ENCODE measurements around the gene POU1F1. TPM values are rescaled to one million over a fixed set of nuclear protein-coding genes. Genes with fewer than 3 reads are reported as not detected.
A peak's percentile ranks its signal among the peaks of the same experiment; 100 is the strongest.
"Not testable (repeated sequence)": the region's sequence is repeated elsewhere in the genome, so short reads cannot be mapped to it uniquely, and the experiment has no call there.

POU1F1 gene
- total RNA-seq, 2 experiments from 2014 or later: not detected

DNA sequence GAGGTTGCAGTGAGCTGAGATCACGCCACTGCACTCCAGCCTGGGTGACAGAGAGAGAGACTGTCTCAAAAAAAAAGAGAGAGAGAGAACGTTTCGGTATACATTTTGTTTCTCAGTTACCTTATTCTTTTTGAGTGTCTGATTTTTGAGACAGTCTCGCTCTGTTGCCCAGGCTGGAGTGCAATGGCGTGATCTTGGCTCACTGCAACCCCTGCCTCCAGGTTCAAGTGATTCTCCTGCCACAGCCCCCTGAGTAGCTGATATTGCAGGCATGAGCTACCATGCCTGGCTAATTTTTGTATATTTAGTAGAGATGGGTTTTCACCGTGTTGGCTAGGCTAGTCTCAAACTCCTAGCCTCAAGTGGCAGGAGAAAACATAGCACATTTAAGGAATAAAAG lies 28.2 kb downstream of the POU1F1 start:
- intact Hi-C loops (cut with micrococcal nuclease); DNase-seq; H3K27me3 Mint-ChIP-seq; H3K27ac Mint-ChIP-seq; H3K9me3 Mint-ChIP-seq; CTCF ChIA-PET; POLR2A ChIA-PET; H3K4me3 Mint-ChIP-seq: not testable (repeated sequence)
- Mint-ChIP-seq H3K36me3 (peaks cover 14% of the 10 kb centered on the region), H3K4me1 (ENCODE audit: low read depth) (peaks cover 12% of the 10 kb centered on the region)

DNA sequence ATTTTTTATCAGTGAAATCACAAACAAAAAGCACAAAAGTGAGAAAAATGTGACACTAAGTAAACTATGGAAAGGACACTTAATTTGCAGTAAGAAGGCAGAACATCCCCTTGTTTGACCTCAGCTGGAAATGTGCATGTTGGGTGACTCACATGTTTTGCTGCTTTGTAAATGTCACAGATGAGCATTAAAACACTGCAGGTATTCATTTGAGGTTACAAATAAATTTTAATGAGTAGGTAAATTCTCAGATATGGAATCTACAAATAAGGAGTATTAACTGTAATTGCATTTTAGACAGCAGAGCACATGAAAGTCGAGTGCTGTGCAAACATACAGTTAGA lies 29.0 kb downstream of the POU1F1 start:
- no peak for DNase-seq
- POLR2A ChIA-PET: no interaction called here
- Mint-ChIP-seq H3K36me3 (peaks cover 13% of the 10 kb centered on the region), H3K27me3 (no peaks in the 10 kb centered on the region), H3K4me3 (no peak overlapping the region), H3K4me1 (ENCODE audit: low read depth) (peaks cover 13% of the 10 kb centered on the region), H3K27ac (no peak overlapping the region), H3K9me3 (no peaks in the 10 kb centered on the region)
- intact Hi-C loops (cut with micrococcal nuclease): no loop called here
- CTCF ChIA-PET: interaction anchor here (1.2 to 1.3 kb wide), 2 partner anchors 12 to 13 kb away, joined by 4 read pairs; no protein-coding TSS in a partner anchor

DNA sequence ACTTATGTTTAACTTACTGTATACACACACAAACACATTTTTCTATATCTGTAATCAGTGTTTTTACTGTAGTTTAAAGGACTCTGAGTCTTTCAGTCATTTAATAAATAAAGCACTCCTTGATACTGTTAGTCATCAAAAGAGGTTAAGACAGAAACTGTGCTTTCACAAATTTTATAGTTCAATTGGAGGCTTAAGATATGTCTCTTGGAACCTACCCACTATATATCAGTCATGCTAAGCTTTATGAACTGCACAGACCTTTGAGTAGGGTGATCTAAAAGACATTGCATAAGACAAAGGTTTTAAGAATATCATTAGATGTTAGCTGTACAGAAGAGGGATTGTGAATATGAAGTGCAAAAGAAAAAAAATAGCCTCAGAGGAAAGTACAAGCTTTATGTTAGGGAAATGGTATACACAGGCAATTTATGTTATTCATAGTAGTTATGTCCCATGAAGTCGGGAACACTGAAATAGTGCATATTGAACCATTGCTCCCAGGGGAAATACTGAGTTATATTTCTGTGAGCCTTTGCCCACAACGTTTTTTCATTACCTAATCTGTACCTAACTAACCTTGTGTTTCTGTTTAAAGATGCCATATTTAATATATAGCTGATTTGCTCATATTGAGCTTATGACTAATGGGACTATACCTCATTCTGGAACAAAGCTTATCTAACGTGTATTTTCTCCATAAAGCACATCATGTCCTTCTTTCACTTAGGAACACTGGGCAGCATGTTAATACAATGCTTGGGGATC lies 29.5 kb downstream of the POU1F1 start:
- H3K27me3 Mint-ChIP-seq: no peaks in the 10 kb centered on the region
- intact Hi-C loops (cut with micrococcal nuclease): no loop called here

DNA sequence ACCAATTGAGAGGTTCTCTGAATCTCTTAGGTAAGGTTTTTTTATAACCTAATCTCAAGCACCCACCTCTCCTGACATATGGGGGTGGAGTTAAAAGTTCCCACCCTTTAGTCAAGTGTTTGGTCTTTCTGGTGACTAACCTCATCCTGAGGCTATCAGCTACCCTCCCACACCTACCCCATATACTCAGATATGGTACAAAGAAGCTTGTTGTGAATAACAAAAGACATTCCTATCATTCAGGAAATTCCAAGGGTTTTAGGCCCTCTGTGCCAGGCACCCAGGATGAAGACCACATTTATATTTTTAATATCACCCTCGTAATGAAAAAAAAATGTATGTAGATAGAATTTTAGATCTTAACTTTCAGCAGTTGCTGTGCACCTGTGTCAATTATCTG lies 40.3 kb downstream of the POU1F1 start:
- H3K9me3 Mint-ChIP-seq: no peaks in the 10 kb centered on the region
- DNase-seq: no peak
- POLR2A ChIA-PET: no interaction called here
- H3K4me1 Mint-ChIP-seq (ENCODE audit: low read depth): peaks cover 29% of the 10 kb centered on the region
- no peak overlapping the region for H3K27ac Mint-ChIP-seq
- H3K36me3 Mint-ChIP-seq: peaks cover 12% of the 10 kb centered on the region
- CTCF ChIA-PET: interaction anchor here (1.2 kb wide), 1 partner anchor 25 kb away, joined by 4 read pairs; no protein-coding TSS in a partner anchor
- no peaks in the 10 kb centered on the region for H3K27me3 Mint-ChIP-seq
- H3K4me3 Mint-ChIP-seq: no peak overlapping the region
- intact Hi-C loops (cut with micrococcal nuclease): no loop called here

More for the DNA sequence above, 29.5 kb downstream of the POU1F1 start:
- ChIA-PET POLR2A (no interaction called here), CTCF (interaction anchor here (1.2 to 1.3 kb wide), 2 partner anchors 13 to 14 kb away, joined by 4 read pairs; no protein-coding TSS in a partner anchor)
- peak overlapping the region; percentile 29 for H3K27ac Mint-ChIP-seq
- H3K4me3 Mint-ChIP-seq: no peak overlapping the region
- H3K4me1 Mint-ChIP-seq (ENCODE audit: low read depth): peaks cover 16% of the 10 kb centered on the region
- DNase-seq: no peak
- peaks cover 15% of the 10 kb centered on the region for H3K36me3 Mint-ChIP-seq
- H3K9me3 Mint-ChIP-seq: no peaks in the 10 kb centered on the region

DNA sequence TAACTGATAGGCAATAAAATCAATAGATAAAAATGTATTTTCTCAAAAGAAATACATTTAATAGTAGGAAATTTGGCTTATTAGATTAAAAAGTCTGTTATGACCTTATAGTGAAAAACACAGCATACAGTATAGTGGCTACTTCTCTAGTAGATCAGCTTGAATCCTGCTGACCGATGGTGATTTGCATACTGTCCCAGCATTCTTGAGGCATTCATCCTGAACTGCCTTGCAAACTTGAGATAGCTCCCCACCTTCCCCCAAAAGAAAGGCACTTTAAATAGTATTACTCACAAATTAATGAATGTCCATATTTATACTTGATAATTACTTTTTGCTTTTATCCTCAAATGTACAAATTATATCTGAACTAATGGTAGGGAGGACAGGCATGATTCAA lies 42.6 kb downstream of the POU1F1 start:
- ChIA-PET POLR2A (no interaction called here), CTCF (interaction anchor here (1.4 kb wide), 1 partner anchor 26 kb away, joined by 4 read pairs; no protein-coding TSS in a partner anchor)
- intact Hi-C loops (cut with micrococcal nuclease): no loop called here
- no peak overlapping the region for H3K27ac Mint-ChIP-seq
- H3K4me1 Mint-ChIP-seq (ENCODE audit: low read depth): peaks cover 38% of the 10 kb centered on the region
- no peak for DNase-seq
- H3K9me3 Mint-ChIP-seq: no peaks in the 10 kb centered on the region
- H3K4me3 Mint-ChIP-seq: no peak overlapping the region
- H3K27me3 Mint-ChIP-seq: no peaks in the 10 kb centered on the region
- peaks cover 8% of the 10 kb centered on the region for H3K36me3 Mint-ChIP-seq

DNA sequence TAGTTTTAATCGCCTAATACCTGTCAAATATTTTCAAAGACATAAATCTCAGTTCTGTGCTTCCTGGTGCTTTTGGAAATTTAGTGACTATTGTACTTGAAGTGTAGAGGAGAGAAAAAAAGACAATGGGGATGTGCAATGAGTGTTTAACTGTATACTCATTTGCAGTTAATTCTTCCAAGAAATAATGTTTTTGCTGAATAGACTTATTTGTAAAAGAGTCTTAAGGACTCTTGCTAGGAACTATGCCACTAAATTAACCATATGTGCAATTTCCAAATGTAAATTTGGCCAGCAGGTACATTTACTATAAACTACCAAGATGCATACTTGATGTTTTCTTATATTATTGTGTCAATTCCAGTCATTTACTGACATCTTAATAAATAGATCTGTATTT lies 47.3 kb downstream of the POU1F1 start:
- H3K36me3 Mint-ChIP-seq: peaks cover 3% of the 10 kb centered on the region
- no peaks in the 10 kb centered on the region for H3K9me3 Mint-ChIP-seq
- ChIA-PET POLR2A (no interaction called here), CTCF (interaction anchor here (1.0 kb wide), 1 partner anchor 52 kb away, joined by 3 read pairs; no protein-coding TSS in a partner anchor)
- no peak for DNase-seq
- H3K27me3 Mint-ChIP-seq: peaks cover 2% of the 10 kb centered on the region
- H3K4me3 Mint-ChIP-seq: peak overlapping the region; percentile 11
- H3K27ac Mint-ChIP-seq: no peak overlapping the region
- intact Hi-C loops (cut with micrococcal nuclease): no loop called here
- H3K4me1 Mint-ChIP-seq (ENCODE audit: low read depth): peaks cover 40% of the 10 kb centered on the region

DNA sequence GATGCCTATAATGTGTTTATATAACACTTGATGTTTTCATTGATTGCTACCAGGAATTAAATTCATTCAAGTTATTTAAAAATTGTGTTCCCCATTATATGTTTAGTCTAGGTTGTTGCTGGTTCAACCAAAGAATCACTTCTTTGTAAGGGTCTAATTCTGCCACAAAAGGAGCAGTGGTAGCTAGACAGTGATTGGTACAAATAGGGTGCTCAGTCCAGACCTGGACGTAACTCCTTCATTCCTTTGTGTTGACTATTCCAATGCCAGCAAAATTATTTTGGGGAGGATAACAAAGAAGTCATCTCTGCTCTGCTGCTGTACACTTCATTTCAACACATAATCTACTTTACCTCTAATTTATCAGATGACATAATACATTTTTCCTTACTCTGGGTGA lies 48.1 kb downstream of the POU1F1 start:
- Mint-ChIP-seq H3K27ac (no peak overlapping the region), H3K9me3 (no peaks in the 10 kb centered on the region), H3K4me1 (ENCODE audit: low read depth) (peaks cover 40% of the 10 kb centered on the region), H3K36me3 (peaks cover 3% of the 10 kb centered on the region), H3K4me3 (peak overlapping the region; percentile 89), H3K27me3 (peaks cover 2% of the 10 kb centered on the region)
- POLR2A ChIA-PET: no interaction called here
- intact Hi-C loops (cut with micrococcal nuclease): no loop called here
- CTCF ChIA-PET: interaction anchor here (1.5 kb wide), 1 partner anchor 32 kb away, joined by 4 read pairs; no protein-coding TSS in a partner anchor
- no peak for DNase-seq

DNA sequence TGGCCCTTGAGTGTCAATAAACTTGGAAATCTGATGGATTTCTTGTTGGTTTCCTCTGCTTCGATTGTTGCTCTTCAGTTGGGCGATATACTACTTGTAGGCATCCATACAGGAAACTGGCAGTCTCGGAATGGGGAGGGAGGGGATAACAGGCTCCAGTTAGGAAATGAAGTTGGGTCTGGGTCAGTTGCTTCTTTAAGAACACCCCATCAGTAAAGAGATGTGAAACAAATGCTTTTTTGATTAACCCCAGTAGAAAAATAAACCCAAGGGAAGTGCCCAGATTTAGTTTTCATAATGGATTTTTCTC lies 48.6 kb downstream of the POU1F1 start:
- H3K36me3 Mint-ChIP-seq: peaks cover 5% of the 10 kb centered on the region
- intact Hi-C loops (cut with micrococcal nuclease): loop anchor here (1.0 to 2.0 kb wide), 2 partner anchors 106 to 831 kb away; partner anchors contain the start of genes CGGBP1 and ZNF654

DNA sequence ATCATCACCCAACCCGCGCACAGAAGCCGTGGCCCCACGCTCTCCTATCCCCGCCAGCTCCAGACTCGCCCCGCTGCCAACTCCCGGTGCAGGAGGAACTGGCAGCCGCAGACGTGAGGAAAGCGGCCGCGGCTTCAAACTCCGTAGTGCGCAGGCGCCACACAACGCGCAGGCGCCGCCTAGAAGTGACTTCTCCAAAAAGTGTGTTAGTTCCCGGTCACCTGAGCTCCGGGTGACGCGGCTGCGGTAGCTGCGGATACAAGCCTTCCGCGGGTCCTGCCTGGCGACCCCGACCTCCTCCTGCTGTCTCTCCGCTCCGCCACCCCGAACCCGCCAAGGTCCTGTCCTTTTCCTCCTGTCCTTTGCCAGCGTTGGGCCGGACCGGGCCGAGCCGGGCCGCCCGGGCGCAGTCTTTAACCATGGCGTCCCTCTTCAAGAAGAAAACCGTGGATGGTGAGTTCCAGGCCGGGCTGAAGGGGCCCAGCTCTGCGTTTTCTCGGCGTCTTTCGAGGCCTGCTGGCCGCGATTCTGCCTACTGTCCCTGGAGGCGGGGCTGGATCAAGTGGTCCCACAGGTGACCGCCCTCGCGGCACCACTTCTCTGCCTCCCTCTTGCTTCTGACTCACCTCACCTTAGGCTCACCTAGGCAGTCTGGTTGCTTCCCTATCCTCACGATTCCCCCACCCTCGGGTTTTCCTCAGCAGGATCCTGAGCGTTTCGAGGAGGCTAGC lies 49.1 kb downstream of the POU1F1 start, which contains the start of gene CHMP2B:
Gene CHMP2B (plus strand): TSS at position 206 of the 731 bp plus-strand sequence. CDS start 214 bp downstream, at position 420.
- CTCF ChIA-PET: interaction anchor here (1.5 kb wide), 1 partner anchor 33 kb away, joined by 4 read pairs; no protein-coding TSS in a partner anchor
- H3K27me3 Mint-ChIP-seq: peaks cover 3% of the 10 kb centered on the region
- peaks cover 5% of the 10 kb centered on the region for H3K36me3 Mint-ChIP-seq

More for the DNA sequence above, 48.6 kb downstream of the POU1F1 start:
- H3K27ac Mint-ChIP-seq: peak overlapping the region; percentile 89
- ChIA-PET POLR2A (no interaction called here), CTCF (interaction anchor here (1.5 kb wide), 1 partner anchor 33 kb away, joined by 4 read pairs; no protein-coding TSS in a partner anchor)
- peaks cover 3% of the 10 kb centered on the region for H3K27me3 Mint-ChIP-seq
- no peak for DNase-seq
- peak overlapping the region; percentile 89 for H3K4me3 Mint-ChIP-seq
- peaks cover 35% of the 10 kb centered on the region for H3K4me1 Mint-ChIP-seq (ENCODE audit: low read depth)
- peaks cover 3% of the 10 kb centered on the region for H3K9me3 Mint-ChIP-seq

DNA sequence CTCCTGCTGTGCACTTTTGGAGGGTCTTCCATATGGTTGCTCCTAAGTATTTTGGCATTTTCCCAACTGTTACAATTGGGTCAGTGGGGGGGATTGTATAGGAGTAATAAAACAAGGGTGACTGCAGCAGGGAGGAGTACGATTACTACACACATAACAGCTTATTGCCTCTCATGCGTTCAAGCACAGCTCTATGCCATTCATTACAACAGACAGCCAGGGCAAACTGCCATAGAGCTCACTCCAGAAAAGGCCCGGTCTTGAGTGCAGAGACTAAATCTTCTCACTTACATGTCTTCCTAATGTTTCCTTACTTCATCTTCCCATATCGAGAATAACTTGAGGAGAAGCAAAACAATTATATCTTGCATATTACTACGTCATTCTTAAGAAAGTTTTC lies 50.7 kb downstream of the POU1F1 start:
- Mint-ChIP-seq H3K4me3 (no peak overlapping the region), H3K27me3 (peaks cover 8% of the 10 kb centered on the region), H3K36me3 (peaks cover 2% of the 10 kb centered on the region), H3K9me3 (peaks cover 4% of the 10 kb centered on the region), H3K4me1 (ENCODE audit: low read depth) (peaks cover 23% of the 10 kb centered on the region), H3K27ac (no peak overlapping the region)
- POLR2A ChIA-PET: no interaction called here
- CTCF ChIA-PET: interaction anchor here (1.2 kb wide), 1 partner anchor 34 kb away, joined by 4 read pairs; no protein-coding TSS in a partner anchor
- intact Hi-C loops (cut with micrococcal nuclease): loop anchor here (2.0 kb wide), 1 partner anchor 833 kb away; the partner anchor contains the start of genes CGGBP1 and ZNF654
- no peak for DNase-seq

More for the DNA sequence above, 49.1 kb downstream of the POU1F1 start, which contains the start of gene CHMP2B:
- peak within 1 kb of the TSS; percentile 89 for H3K27ac Mint-ChIP-seq
- peaks cover 4% of the 10 kb centered on the region for H3K9me3 Mint-ChIP-seq
- peak within 1 kb of the TSS; percentile 89 for H3K4me3 Mint-ChIP-seq
- POLR2A ChIA-PET: interaction anchor here (0.9 to 1.2 kb wide), 2 partner anchors 16 to 922 kb away, joined by 3 read pairs; partner anchors contain the start of gene C3orf38
- peak; percentile 94 for DNase-seq
- peaks cover 33% of the 10 kb centered on the region for H3K4me1 Mint-ChIP-seq (ENCODE audit: low read depth)
- intact Hi-C loops (cut with micrococcal nuclease): loop anchor here (1.0 to 2.0 kb wide), 2 partner anchors 106 to 832 kb away; partner anchors contain the start of genes CGGBP1 and ZNF654

DNA sequence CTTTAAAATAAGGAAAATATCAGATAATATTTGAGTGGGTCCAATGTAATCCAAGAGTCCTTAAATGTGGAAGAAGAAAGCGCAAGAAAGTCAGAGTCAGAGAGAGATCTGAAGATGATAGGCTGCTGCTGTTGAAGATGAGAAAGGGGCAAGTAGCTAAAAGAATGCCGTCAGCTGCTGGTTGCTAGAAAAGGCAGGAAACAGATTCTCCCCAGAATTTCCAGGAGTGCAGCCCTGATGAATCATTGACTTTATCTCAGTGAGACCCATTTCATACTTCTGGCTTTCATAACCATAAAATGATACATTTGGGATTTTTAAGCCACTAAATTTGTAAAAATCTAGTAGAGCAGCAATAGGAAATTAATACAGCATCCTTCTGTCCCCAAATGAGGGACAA lies 56.8 kb downstream of the POU1F1 start:
- Mint-ChIP-seq H3K36me3 (peaks cover 2% of the 10 kb centered on the region), H3K9me3 (peaks cover 4% of the 10 kb centered on the region), H3K27ac (no peak overlapping the region), H3K27me3 (peaks cover 23% of the 10 kb centered on the region), H3K4me1 (ENCODE audit: low read depth) (no peaks in the 10 kb centered on the region), H3K4me3 (no peak overlapping the region)
- DNase-seq: no peak
- ChIA-PET CTCF (no interaction called here), POLR2A (no interaction called here)
- intact Hi-C loops (cut with micrococcal nuclease): no loop called here

DNA sequence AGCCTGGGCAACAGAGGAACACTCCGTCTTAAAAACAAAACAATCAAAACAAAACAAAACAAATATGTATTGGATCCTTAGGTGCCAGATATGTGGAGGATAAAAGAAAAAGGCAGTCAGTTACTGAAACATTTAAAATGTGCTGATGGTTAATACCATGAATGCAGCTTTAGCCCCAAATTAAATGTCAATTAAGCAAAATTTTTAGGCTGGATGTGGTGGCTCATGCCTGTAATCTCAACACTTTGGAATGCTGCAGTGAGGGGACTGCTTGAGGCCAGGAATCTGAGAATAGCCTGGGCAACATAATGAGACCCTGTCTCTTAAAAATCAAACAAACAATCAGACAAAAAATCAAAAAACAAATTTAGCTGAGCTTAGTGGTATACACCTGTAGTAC lies 57.8 kb downstream of the POU1F1 start:
- no peak overlapping the region for H3K27ac Mint-ChIP-seq
- H3K27me3 Mint-ChIP-seq: peaks cover 23% of the 10 kb centered on the region
- H3K4me3 Mint-ChIP-seq: no peak overlapping the region
- peaks cover 2% of the 10 kb centered on the region for H3K36me3 Mint-ChIP-seq
- ChIA-PET CTCF (no interaction called here), POLR2A (no interaction called here)
- no peaks in the 10 kb centered on the region for H3K4me1 Mint-ChIP-seq (ENCODE audit: low read depth)
- intact Hi-C loops (cut with micrococcal nuclease): no loop called here
- H3K9me3 Mint-ChIP-seq: peaks cover 4% of the 10 kb centered on the region
- no peak for DNase-seq
